HEK293T (cell line): Measurements from ENCODE around the gene CD5L.

Experiments used
- BHLHE40 ChIP-seq: fragments of 450-650 bp; IDR thresholded peaks from 2 replicates; pipeline ENCODE4 v1.6.1; 2016; ENCODE audit warnings: mild to moderate bottlenecking, moderate library complexity, borderline replicate concordance
- CTBP1 ChIP-seq: fragments of 450-650 bp; IDR thresholded peaks from 2 replicates; pipeline ENCODE4 v1.6.1; 2016; ENCODE audit warnings: borderline replicate concordance
- ELF4 ChIP-seq: fragments of 450-650 bp; IDR thresholded peaks from 2 replicates; pipeline ENCODE4 v1.6.1; 2017; ENCODE audit warnings: antibody characterized with exemption
- FOXM1 ChIP-seq: fragments of 450-650 bp; IDR thresholded peaks from 2 replicates; pipeline ENCODE4 v1.6.1; 2017; ENCODE audit warnings: mild to moderate bottlenecking, borderline replicate concordance
- SP1 ChIP-seq: fragments of 450-650 bp; IDR thresholded peaks from 2 replicates; pipeline ENCODE4 v1.6.1; 2017
- SUZ12 ChIP-seq: fragments of 450-650 bp; IDR thresholded peaks from 2 replicates; pipeline ENCODE4 v1.6.1; 2016; ENCODE audit warnings: mild to moderate bottlenecking

- TF ChIP-seq BHLHE40 (no peak), CTBP1 (no peak), FOXM1 (no peak), SUZ12 (no peak), ELF4 (no peak), SP1 (no peak)
These were observed 12.4 kb downstream of the CD5L start for GRCh38 chr1:157829210-157829609.
